Measurements from ENCODE around the gene DAPK1.

The DAPK1 gene

GRCh38 chr9:87658511-87658910, 160.8 kb downstream of the DAPK1 start (continued):
- no peak for TF ChIP-seq PATZ1 (CRISPR knock-in tag; IDR thresholded peaks at IDR 0.05; ENCODE audit: borderline replicate concordance)
- TF ChIP-seq BACH2 (CRISPR knock-in tag; IDR thresholded peaks at IDR 0.05; ENCODE audit: borderline replicate concordance): no peak
- TF ChIP-seq ZFP30 (CRISPR knock-in tag; IDR thresholded peaks at IDR 0.05): no peak

- ATAC-seq: no peak
- TF ChIP-seq GLIS3 (CRISPR knock-in tag; IDR thresholded peaks at IDR 0.05) (no peak), ESRRG (CRISPR knock-in tag; IDR thresholded peaks at IDR 0.05) (no peak), CSDC2 (CRISPR knock-in tag; IDR thresholded peaks at IDR 0.05) (no peak), BACH2 (CRISPR knock-in tag; IDR thresholded peaks at IDR 0.05; ENCODE audit: borderline replicate concordance) (no peak), POU6F1 (CRISPR knock-in tag; IDR thresholded peaks at IDR 0.05; ENCODE audit: borderline replicate concordance, low read depth) (no peak), ARNTL (CRISPR knock-in tag; IDR thresholded peaks at IDR 0.05; ENCODE audit: borderline replicate concordance, low read depth) (no peak), ISL1 (CRISPR knock-in tag; IDR thresholded peaks at IDR 0.05) (no peak), ZFP30 (CRISPR knock-in tag; IDR thresholded peaks at IDR 0.05) (no peak), ZNF70 (CRISPR knock-in tag; IDR thresholded peaks at IDR 0.05) (no peak), ZFP3 (CRISPR knock-in tag; IDR thresholded peaks at IDR 0.05) (no peak), PPARA (CRISPR knock-in tag; IDR thresholded peaks at IDR 0.05; ENCODE audit: borderline replicate concordance) (no peak), CREB5 (CRISPR knock-in tag; IDR thresholded peaks at IDR 0.05; ENCODE audit: low read depth) (no peak), TSHZ2 (CRISPR knock-in tag; IDR thresholded peaks at IDR 0.05) (no peak), ZNF8 (CRISPR knock-in tag; IDR thresholded peaks at IDR 0.05) (no peak)
Measured at GRCh38 chr9:87659534-87660419, 162.1 kb downstream of the DAPK1 start.

- TF ChIP-seq CSRNP3 (CRISPR knock-in tag; IDR thresholded peaks at IDR 0.05) (no peak), ESRRG (CRISPR knock-in tag; IDR thresholded peaks at IDR 0.05) (no peak), PPARA (CRISPR knock-in tag; IDR thresholded peaks at IDR 0.05; ENCODE audit: borderline replicate concordance) (no peak), ZFP30 (CRISPR knock-in tag; IDR thresholded peaks at IDR 0.05) (no peak), TSHZ2 (CRISPR knock-in tag; IDR thresholded peaks at IDR 0.05) (no peak), ZC3H10 (CRISPR knock-in tag; IDR thresholded peaks at IDR 0.05) (no peak), PATZ1 (CRISPR knock-in tag; IDR thresholded peaks at IDR 0.05; ENCODE audit: borderline replicate concordance) (no peak), GLIS3 (CRISPR knock-in tag; IDR thresholded peaks at IDR 0.05) (no peak), ZNF70 (CRISPR knock-in tag; IDR thresholded peaks at IDR 0.05) (no peak), BACH2 (CRISPR knock-in tag; IDR thresholded peaks at IDR 0.05; ENCODE audit: borderline replicate concordance) (no peak), OSR1 (CRISPR knock-in tag; IDR thresholded peaks at IDR 0.05) (no peak), TCF4 (CRISPR knock-in tag; IDR thresholded peaks at IDR 0.05; ENCODE audit: borderline replicate concordance) (no peak), SNAI2 (CRISPR knock-in tag; IDR thresholded peaks at IDR 0.05) (no peak), ARNTL (CRISPR knock-in tag; IDR thresholded peaks at IDR 0.05; ENCODE audit: borderline replicate concordance, low read depth) (no peak), CSDC2 (CRISPR knock-in tag; IDR thresholded peaks at IDR 0.05) (no peak), ZNF565 (CRISPR knock-in tag; conservative IDR thresholded peaks at IDR 0.05; ENCODE audit: low read depth) (no peak)
- ATAC-seq: no peak
Measured at GRCh38 chr9:87661241-87661640, 163.6 kb downstream of the DAPK1 start.

Measured in SK-N-SH treated with all-trans-retinoic acid at 6 μM for 48 hours (cell line).